ENCODE results near the gene PRLHR.

Gene PRLHR

DNA sequence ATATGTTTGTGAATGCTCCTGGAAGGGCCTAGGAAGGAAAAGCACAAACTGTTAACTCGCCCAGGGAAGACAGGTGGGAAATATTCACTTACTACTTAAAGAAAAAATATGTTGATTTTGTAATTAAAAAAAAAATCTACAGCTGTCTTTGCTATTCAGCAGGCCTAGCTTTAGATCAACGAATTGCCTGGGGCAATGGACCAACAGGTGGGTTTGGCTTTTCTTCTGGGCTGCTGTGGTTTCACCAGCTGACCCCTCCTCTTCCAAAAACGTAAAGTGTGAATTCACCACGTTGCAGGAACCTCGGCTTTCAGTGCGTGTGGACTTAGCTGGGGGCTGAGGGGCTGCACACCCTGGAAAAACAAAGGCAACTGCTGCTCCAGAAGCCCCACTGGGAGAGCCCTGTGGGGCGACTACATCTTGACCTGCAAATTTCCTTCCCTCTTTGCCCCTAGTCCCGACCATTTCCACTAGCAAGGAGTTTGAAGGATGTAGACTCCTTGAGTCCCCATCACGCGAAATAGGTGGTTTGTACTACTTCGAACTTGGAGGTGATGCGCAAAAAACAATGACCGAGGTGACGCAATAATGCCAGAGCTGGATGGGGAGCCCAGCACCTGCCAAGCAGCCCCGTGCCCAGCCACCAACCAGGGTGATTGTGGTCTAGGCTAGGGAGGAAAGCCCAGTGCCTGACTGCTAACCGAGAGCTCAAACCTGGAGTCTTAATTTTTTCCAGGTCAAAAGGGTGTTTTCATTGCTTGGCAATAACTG is 7.4 kb downstream of the PRLHR start:
- no peak for DNase-seq (ENCODE audit: low read depth)

DNA sequence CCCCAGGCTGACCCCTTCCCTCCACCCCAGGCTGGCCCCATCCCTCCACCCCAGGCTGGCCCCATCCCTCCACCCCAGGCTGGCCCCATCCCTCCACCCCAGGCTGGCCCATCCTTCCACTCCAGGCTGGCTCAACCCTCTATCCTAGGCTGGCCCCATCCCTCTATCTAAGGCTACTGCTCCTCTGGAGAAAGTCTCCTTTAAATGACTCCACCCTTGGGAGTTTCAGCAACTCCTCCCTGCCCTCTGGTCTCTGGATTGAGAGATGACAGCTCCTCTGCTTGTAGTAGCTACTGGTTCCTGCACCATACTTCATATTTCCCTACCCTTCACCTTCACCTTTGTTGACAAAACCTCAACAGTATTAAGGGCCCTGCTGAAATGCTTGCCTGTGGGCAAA is 8.5 kb downstream of the PRLHR start:
- no peak for DNase-seq (ENCODE audit: low read depth)

DNA sequence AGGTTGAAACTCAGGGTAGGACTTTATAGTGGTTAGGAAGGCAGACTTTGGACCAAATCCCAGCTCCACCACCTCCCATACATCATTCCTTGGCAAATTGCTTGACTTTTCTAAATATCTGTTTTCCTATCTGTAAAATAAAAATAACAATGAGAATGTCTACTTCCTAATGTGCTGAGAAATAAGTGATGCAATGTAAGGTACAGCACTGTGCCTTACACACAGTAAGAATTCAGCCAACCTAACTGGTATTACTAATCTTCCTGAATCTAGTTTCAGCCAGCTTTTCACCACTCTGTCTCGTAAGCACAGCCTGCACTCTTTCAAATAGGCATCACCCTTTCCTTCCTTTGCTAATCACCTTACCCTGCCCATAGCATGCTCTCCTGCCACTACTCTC is 9.7 kb downstream of the PRLHR start:
- DNase-seq (ENCODE audit: low read depth), result no peak

DNA sequence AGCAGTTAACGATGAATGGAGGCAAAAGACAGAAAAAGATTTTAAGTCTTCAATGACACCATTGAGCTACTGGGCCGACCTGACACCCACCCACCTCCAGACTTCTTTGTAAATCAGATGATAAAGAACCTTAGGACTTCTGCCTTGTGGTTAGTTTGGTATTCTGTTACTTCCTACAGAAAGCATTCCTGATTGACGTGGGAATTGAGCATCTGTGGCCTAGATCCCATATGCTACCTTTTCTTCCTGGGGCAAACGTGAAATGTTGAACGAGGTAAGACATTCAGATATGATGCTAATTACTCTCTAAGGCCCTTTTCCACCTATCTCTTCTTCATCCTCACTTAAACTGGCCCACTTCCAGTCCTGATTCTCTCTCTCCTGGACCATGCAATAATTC is 10.2 kb downstream of the PRLHR start:
- no peak for DNase-seq (ENCODE audit: low read depth)

DNA sequence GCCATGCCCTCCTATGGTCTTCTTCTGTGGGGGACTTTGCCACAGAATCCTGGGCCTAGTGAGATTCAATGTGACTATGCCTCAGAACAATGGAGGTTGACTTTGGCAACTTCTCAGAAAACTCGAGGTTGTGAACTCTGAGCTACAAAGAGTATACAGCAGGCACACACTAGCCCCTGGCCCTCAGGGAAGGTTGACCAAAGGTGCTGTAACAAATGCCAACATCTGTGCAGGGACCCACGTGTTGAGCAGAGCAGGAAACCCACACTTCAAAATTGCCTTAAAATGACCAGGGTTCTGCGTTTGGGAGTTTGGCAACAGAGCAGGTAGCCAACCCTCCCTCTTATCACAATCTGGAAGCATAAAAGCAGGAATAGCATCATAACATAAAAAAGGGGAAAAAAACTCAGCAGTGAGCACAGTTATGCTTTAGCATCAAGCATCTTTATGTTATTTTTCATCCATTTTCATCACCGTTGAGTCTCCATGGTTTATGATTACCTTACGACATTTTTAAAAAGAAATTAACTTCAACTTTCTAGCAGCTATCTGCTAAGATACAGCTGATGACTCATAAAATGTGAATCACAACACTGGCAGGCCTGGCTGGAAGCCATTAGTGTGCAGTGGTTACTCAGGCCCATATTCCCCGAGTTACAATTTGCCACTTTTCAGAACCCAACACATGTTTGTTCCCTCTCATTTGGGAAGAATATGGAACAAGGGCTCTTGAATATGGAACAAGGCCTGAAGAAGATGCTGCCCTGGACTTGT is 11.1 kb downstream of the PRLHR start:
- no peak for DNase-seq (ENCODE audit: low read depth)

DNA sequence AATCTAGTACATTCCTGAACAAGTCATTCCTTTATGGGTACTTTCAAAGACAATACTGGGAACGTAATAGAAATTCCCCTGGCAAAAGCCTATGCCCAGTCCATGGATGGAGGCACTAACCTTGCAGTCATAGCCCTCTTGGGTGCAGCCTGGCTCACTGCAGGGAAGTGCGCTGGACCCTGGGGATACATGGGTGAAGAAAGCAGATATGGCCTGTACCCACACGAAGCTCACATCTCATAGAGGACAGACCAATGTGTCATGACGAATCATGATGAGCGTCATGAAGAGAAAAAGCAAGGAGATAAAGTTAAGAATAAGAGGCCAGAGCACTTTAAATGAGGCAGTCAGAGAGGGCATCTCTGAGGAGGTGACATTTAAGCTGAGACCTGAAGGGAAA is 11.8 kb downstream of the PRLHR start:
- DNase-seq (ENCODE audit: low read depth), result no peak

DNA sequence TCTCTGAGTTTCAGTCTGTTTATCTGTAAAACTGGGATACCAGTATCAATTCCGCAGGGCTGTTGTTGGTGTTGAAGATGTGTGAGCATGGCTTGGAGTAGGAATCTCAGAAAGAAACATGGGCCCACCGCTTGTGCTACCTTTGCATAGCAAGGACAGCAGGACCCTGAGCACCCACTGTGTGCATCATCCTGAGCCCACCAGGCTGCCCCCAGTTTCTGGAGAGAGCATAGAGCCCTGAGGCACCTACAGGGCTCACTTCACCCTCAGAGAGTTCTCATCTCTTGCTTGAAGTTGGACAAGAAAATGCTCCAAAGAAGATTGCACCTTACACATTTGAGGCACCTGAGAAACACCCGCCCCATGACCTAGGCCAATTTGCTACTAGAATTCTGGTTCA is 12.9 kb downstream of the PRLHR start:
- no peak for DNase-seq (ENCODE audit: low read depth)

DNA sequence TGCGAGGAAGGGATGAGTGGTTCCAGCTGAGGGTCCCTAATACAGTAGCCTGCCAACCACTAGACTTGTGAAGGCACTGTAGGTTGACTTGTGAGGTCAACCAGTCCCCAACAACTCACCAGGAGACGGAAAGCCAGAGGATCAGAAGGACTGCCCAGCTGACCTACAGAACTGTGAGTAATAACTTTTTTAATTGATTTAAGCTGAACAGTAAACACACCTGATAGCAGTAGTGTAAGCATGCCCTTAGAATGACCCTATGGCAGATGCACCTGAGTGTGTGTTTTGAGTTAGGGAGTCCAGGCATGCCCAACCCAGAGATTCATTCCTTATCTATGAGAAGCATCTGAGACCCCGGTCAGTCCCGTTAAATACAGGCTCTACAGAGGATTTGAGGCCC is 14.1 kb downstream of the PRLHR start:
- DNase-seq (ENCODE audit: low read depth), result no peak

DNA sequence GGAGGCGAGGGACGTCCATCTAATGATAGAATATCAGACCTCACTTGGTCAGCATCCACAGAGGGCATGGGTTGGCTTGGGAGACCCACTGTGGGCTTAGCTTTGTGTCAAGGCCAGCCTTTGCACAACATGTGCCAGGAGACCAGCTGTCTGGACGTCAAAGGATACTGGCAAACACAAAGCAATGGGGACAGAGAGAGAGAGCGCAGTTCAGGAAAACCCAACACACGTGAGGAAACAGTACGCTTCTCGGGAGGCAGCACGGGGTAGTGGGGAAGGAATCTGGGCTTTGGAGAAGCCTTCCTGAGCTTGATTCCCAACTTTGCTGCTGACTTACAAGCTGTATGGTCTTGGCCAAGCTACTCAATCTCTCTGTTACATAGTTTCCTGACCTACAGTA is 14.7 kb downstream of the PRLHR start:
- no peak for DNase-seq (ENCODE audit: low read depth)

DNA sequence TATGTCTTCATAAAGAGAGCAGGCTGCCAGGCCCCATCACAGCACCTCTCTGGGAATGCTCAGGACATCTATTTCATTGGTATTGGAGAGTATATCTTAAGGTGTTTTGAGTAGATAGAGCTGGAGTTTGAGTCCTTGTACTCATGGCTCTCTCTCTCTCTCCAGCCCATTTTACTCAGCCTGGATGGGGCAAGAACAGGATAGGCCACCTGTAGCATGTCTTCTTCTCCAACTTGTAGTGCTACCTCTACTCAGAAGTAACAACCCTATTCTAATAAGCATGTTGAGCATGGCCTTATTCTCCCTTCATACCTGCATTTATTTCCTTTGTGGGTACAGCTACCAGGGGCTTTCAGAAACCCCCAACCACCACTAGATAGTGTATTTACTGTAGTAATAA is 21.9 kb downstream of the PRLHR start:
- no peak for DNase-seq (ENCODE audit: low read depth)

DNA sequence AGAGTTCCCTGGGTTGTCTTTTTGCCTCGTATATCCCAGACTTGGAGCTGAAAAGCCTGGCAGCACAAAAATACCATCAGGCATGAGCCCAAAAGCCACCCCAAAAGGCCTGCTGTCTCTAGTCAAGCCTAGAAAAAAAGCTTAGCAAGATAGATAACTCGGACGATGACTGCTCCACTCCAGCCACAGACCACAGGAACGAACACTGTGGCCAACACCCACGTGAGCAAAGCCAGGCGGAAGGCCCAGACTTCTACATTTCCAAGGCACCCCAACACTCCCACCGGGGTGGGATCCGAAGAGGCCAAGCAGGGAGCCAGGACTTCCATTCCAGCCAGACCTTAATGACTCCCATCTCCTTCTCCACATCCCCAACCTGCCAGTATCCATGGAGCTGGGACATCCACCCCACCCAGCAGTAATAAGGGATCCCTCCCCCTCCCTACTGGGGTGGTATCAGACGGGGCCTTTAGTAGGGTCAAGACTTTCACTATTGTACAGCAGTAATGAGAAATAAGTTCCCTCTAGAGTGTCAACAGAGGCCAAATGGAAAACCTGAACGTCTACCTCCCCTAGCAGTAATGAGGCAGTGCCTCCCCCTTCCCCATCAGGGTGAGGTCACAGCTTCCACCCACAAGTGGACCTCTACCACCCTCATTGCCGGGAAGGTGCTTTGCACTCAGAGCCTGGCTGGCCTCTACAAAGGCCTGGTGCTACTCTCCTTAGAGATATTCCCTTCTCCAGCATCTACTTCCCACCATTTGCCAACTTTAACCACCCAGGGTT is 23.0 kb downstream of the PRLHR start:
- no peak for DNase-seq (ENCODE audit: low read depth)

DNA sequence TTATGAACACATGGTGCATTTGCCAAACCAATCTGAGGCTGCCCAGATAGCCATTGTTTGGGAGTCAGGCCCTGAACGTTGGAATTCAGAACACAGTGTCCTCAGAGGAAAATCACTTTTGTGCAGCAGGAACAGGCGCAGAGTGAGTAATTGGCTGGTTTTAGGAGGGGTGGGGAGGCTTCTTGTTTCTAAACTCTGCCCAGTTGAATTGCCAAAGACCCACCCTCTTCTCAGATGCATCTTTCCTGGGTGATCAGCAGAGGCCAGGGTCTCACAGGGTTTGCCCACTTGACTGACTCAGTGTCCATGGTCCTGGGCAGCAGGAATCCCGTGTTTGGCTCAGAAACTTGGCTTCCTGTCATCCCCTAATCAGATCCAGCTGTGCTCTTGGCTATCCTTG is 24.3 kb downstream of the PRLHR start:
- no peak for DNase-seq (ENCODE audit: low read depth)

DNA sequence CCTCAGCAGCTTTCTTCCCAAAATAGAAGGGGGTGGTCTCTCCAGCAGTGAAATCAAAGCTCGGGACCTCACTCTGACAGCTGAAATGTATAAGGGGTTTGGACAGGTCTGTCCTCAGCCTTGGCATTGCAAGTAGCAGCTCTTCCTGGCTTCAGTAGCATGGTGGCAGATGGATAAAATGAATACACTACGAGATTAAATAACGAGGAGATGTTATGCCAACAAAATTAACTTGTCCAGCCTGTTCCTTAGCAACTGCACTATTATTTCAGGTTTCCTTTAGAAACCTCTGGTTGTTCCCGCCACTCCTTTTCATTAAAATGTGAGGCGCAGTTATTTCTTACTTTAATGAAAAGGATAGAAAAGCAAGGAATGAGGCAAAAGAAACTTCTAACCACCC is 24.9 kb downstream of the PRLHR start:
- no peak for DNase-seq (ENCODE audit: low read depth)

DNA sequence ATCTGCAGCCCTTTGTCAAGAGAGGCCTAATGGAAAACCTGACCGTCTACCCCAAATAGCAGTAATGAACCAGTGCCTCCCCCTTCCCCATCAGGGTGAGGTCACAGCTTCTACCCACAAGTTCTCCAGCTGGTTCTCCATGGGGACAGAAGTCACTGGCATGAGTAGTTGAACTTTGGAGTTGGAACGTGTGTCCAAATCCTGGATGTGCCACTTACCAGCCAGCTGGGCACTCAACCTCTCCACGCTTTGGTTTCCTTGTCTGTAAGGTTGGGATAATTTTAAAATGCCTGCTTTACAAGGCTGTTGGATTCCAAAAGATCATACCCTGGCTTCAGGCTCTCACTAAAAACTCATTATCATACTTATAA is 25.6 kb downstream of the PRLHR start:
- DNase-seq (ENCODE audit: low read depth), result no peak

DNA sequence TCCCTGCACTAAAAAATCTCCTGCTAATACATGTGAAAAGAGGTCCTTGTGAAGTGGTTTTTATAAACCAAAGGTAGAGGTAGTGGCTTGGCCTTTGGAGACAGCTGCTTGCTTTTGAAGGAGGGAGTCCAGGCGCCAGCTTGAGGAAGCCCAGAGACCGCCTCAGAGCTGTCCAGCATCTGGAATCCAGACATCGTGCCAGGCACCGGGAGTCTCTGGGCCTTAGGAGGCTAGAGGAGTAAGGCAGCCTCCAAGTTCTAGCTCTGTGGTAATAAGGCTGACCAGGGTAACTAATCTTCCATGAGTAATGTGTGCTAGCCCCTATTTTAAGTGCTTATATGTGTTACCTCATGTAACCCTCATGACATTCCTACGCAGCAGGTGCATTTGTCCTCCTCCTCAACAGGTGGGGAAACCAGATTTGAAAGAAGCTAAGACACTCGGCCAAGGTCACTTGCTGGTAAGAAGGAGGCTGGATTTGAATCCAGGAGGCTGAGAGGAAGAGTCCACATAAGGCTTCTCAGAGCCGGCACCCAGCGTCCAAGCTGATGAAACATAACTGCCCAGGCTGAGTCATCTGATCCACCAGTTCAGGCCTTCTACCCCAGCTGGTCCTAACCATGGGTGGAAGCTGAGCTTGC is 26.1 kb downstream of the PRLHR start:
- no peak for DNase-seq (ENCODE audit: low read depth)

DNA sequence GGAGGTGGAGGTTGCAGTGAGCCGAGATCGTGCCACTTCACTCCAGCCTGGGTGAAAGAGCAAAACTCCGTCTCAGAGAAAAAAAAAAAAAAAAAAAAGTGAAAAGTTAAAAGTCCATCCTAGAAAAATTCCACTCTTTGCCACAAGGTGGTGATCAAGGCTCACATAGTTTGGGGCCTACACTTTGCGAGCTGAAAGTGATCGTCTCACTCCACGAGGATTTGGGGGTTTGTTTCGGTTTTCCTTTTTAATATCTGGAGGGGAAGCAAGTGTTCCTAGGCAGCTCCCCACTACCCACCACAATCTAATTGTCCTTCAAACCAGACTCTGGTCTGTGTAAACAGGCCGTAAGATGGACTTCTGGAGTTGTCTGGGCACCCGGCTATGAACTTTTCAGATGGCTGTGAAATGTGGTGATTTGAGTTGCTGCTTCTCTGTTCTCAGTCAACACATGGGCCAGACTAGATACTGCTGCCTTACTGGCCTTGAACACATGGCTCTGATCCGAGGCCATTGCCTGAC is 27.1 kb downstream of the PRLHR start:
- no peak for DNase-seq (ENCODE audit: low read depth)

DNA sequence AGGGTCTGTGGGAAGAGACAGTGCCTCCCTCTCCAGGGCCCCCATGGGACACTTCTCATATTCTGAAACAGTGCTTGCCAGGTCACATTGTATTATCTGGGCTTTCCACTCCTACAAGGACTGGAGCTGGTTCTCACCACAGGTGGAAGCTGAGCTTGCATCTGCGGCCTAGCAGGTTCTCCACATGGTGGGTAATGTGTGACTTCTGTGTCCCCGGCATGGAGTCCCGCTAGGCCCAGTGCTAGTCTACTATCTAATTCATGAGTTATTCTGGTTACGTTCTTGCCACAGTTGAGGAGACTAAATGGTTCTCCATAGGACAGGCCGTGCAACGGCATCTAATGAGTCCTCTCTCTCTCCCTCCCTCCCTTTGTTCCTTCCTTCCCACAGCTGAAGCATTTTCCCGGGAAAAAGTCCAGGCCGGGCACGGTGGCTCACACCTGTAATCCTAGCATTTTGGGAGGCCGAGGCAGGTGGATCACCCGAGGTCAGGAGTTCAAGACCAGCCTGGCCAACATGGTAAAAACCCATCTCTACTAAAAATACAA is 27.7 kb downstream of the PRLHR start:
- DNase-seq (ENCODE audit: low read depth), result no peak

DNA sequence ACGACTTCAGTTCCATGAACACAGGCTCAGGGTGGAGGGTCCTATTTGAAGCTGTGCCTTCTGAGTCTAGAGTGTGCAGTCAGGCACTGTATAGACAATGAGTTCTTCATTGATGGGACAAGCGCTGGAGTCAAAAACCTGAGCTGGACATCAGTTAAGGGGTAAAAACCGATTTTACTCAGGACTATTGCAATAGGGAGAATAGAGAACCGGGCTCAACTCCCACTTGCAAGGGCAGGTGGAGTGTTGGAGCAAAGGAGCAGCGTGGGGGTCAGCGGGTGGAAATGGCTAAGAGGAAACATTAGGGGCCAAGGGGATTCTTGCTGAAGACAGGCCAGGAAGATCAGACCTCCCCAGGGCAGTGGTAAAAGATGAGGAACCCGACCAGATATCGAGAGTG is 28.5 kb downstream of the PRLHR start:
- DNase-seq (ENCODE audit: low read depth), result no peak

DNA sequence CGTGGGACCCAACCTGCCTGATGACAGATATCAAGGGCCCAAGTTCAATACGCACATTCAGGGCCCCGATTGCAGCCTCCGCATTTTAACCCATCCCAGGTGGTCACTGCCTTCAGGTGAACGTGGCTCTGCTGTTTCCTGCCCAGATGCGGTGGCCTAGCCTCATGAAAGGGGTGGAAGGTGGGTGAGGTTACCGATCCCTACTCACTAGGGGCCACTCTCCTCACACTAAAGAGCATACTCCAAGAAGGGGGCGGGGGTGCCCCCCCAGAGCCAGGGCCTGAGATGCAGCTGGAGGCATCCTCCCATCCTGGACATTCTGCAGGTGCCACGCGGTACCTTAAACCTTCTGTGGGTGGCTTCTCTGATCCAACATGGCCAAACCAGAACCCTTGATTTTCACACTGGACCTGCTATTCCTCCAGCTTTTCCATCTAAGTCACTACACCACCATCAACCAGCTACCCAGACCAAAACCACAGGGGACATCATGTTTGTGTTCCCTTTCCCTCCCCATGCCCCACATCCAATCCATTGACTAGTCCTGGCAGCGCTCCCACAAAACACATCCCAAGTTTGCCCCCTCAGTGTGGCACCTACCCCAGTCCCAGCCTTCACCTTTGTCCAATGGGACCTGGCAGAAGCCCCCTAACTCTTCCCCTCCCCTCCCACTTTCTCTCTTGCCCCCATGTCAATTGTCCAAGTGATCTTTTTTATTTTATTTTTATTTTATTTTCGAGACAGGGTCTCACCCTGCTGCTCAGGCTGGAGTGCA is 30.0 kb downstream of the PRLHR start:
- no peak for DNase-seq (ENCODE audit: low read depth)

DNA sequence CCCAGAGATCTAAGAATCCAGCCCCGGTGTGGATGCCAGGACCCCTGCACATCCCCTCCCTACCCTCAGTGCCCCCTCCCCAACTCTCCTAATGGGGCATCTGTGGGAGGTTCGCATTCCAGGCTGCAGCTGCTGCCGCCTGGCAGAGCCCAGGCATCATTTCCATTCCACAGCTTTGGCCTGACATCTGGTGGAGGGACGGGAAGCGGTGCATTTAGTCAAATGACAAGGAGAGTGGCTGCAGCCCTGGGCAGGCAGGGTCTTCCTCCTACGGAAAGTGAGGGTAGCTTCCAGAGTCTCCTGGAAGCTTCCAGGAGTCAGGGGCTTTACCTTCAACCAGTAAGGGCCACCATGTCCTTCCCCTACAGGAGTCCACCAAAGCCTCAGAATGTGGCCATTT is 30.8 kb downstream of the PRLHR start:
- no peak for DNase-seq (ENCODE audit: low read depth)

DNA sequence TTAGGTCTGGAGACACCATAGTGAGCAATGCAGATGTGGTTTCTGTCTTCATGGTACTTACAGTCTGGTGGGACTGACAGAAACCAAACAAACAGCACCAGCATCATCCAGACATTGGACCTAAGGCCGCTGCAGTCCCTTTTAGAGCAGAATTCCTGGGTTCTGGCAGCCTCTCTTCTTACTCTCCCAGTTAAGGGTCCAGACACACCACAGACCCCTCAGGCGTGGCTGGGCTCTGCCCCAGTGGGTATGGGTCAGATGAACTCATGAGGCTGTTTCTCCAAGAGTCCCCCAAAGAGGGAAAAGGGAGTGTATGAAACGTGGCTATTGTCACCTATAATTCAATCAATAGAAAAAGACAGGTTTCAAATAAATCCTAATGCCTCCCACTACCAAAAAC is 31.3 kb downstream of the PRLHR start:
- no peak for DNase-seq (ENCODE audit: low read depth)
